Neural progenitor cell (in vitro differentiated cells): Measurements from ENCODE around the gene C16orf86. TPM values are rescaled to one million over a fixed set of nuclear protein-coding genes. Genes with fewer than 3 reads are reported as not detected.

Experiments used
- DNase-seq: peaks from one replicate; pipeline ENCODE4 v3.0.0-alpha.2; 2016; ENCODE audit warnings: low spot score
- H2AFZ ChIP-seq: fragments of 200-600 bp; sonication (generic); replicated peaks from 2 replicates; pipeline ENCODE4 v1.6.1; 2016; ENCODE audit warnings: antibody characterized with exemption
- H3F3A ChIP-seq: fragments of 200-600 bp; sonication (generic); 2 replicates; pipeline ENCODE4 v1.6.1; 2016; ENCODE audit warnings: antibody characterized with exemption, low read depth
- H3K27ac ChIP-seq: fragments of 200-600 bp; sonication (generic); 2 replicates; pipeline ENCODE4 v1.5.1; 2016; ENCODE audit warnings: mild to moderate bottlenecking
- H3K27me3 ChIP-seq: fragments of 200-600 bp; sonication (generic); 2 replicates; pipeline ENCODE4 v1.6.1; 2016; ENCODE audit warnings: mild to moderate bottlenecking, moderate library complexity
- H3K36me3 ChIP-seq: fragments of 200-600 bp; sonication (generic); 2 replicates; pipeline ENCODE4 v1.5.1; 2016
- H3K4me1 ChIP-seq: fragments of 200-600 bp; sonication (generic); 2 replicates; pipeline ENCODE4 v1.6.1; 2016; ENCODE audit warnings: mixed run types
- H3K4me2 ChIP-seq: fragments of 200-600 bp; sonication (generic); 2 replicates; pipeline ENCODE4 v1.6.1; 2016
- H3K4me3 ChIP-seq: fragments of 200-600 bp; sonication (generic); 2 replicates; pipeline ENCODE4 v1.5.1; 2016
- H3K79me2 ChIP-seq: fragments of 200-600 bp; sonication (generic); 2 replicates; pipeline ENCODE4 v1.6.1; 2016; ENCODE audit warnings: low read depth
- H3K9ac ChIP-seq: fragments of 200-600 bp; sonication (generic); 2 replicates; pipeline ENCODE4 v1.6.1; 2016
- H3K9me3 ChIP-seq: fragments of 200-600 bp; sonication (generic); 2 replicates; pipeline ENCODE4 v1.5.1; 2016; ENCODE audit warnings: low read depth
- H4K20me1 ChIP-seq: fragments of 200-600 bp; sonication (generic); 2 replicates; pipeline ENCODE4 v1.6.1; 2016; ENCODE audit warnings: low read depth
- H3K27ac Mint-ChIP-seq: 3 replicates; pipeline ENCODE4 v1.8.0; 2021; ENCODE audit warnings: mixed read lengths
- H3K27me3 Mint-ChIP-seq: 2 replicates; pipeline ENCODE4 v1.8.0; 2022; ENCODE audit warnings: low read depth, mild to moderate bottlenecking, inconsistent platforms, moderate library complexity, mixed read lengths; ENCODE audit not compliant: insufficient read depth
- H3K36me3 Mint-ChIP-seq: 3 replicates; pipeline ENCODE4 v1.8.0; 2021; ENCODE audit warnings: mixed read lengths
- H3K4me1 Mint-ChIP-seq: 3 replicates; pipeline ENCODE4 v1.8.0; 2021; ENCODE audit warnings: mixed read lengths
- H3K4me3 Mint-ChIP-seq: 3 replicates; pipeline ENCODE4 v1.8.0; 2021; ENCODE audit warnings: mild to moderate bottlenecking, moderate library complexity, mixed read lengths
- H3K9me3 Mint-ChIP-seq: 3 replicates; pipeline ENCODE4 v1.8.0; 2020; ENCODE audit warnings: mixed read lengths
- CTCF ChIP-seq: fragments of 200-600 bp; sonication (generic); IDR thresholded peaks from 2 replicates; pipeline ENCODE4 v1.5.1; 2017; ENCODE audit warnings: antibody characterized with exemption, mild to moderate bottlenecking
- EZH2 ChIP-seq: fragments of 200-600 bp; sonication (generic); IDR thresholded peaks from 2 replicates; pipeline ENCODE4 v1.6.1; 2017; ENCODE audit warnings: antibody characterized with exemption, mild to moderate bottlenecking, moderate library complexity
- EZH2phosphoT487 ChIP-seq: fragments of 200-600 bp; sonication (generic); IDR thresholded peaks from 2 replicates; pipeline ENCODE4 v1.6.1; 2017; ENCODE audit warnings: antibody characterized with exemption
- total RNA-seq: library from RNA; depleted of rRNA; stranded (reverse); fragments of >200 nt; gene quantifications from 2 replicates; pipeline ENCODE4 v1.2.3, GENCODE V29; 2015; ENCODE audit warnings: low replicate concordance

C16orf86 gene
- total RNA-seq, 1 donor from 2014 or later = 0.24 TPM

GRCh38 chr16:67659675-67660563, 6.7 kb upstream of the C16orf86 start, which contains the start of gene ACD:
Gene ACD, minus strand, starts transcription at chr16:67660260. Its CDS starts 40 bp downstream, at chr16:67660220.
- peaks cover 15% of the 10 kb centered on the region for H3K4me1 Mint-ChIP-seq
- Histone ChIP-seq H3K4me3 (peak within 1 kb of the TSS; percentile 77), H3K27me3 (peaks cover 7% of the 10 kb centered on the region), H3K4me2 (peak within 1 kb of the TSS; percentile 79), H4K20me1 (peaks cover 68% of the 10 kb centered on the region), H3K9ac (peak within 1 kb of the TSS; percentile 54), H3K9me3 (no peaks in the 10 kb centered on the region), H3K79me2 (peaks cover 8% of the 10 kb centered on the region), H3F3A (peaks cover 21% of the 10 kb centered on the region), H3K27ac (peak within 1 kb of the TSS; percentile 66), H3K36me3 (no peaks in the 10 kb centered on the region), H3K4me1 (peaks cover 8% of the 10 kb centered on the region), H2AFZ (peak within 1 kb of the TSS; percentile 92)
- peak; percentile 95 for DNase-seq
- peaks cover 8% of the 10 kb centered on the region for H3K36me3 Mint-ChIP-seq
- TF ChIP-seq EZH2phosphoT487 (no peak), CTCF (no peak), EZH2 (no peak)
- H3K4me3 Mint-ChIP-seq = peak within 1 kb of the TSS; percentile 94
- peaks cover 10% of the 10 kb centered on the region for H3K27me3 Mint-ChIP-seq
- H3K27ac Mint-ChIP-seq = no peak within 1 kb of the TSS
- no peaks in the 10 kb centered on the region for H3K9me3 Mint-ChIP-seq

DNA sequence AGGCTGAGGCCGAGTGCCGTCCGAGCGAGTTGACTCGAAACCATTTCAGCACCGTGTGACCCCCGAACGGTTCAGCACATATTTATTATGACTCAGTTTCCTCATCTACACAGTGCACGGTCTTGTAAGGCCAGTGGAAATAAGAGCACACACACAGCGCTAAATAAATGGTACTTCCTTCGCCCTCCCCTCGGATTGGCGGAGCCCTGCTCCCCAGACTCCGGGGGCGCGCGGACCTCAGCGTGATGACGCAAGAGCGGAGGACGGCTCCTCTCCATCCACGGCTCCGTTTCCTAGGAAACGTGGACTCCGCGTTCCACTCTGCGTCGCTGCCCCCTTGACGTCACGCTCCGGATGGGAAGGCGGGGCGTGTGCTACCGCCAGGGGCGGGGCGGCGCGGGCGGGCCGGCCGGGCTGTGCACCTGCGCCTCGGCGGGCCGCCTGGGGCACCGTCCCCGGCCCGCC, 6.0 kb upstream of the C16orf86 start, which contains the start of gene PARD6A:
Gene PARD6A (plus strand): TSS at position 397 of the 465 bp plus-strand sequence. CDS start 79 bp downstream, outside the sequence.
- Histone ChIP-seq H3K9ac (peak within 1 kb of the TSS; percentile 54), H3K27me3 (peaks cover 3% of the 10 kb centered on the region), H4K20me1 (peaks cover 71% of the 10 kb centered on the region), H3K36me3 (no peaks in the 10 kb centered on the region), H3K79me2 (peaks cover 8% of the 10 kb centered on the region), H3K4me2 (peak within 1 kb of the TSS; percentile 79), H3K4me3 (peak within 1 kb of the TSS; percentile 77), H3K4me1 (peaks cover 9% of the 10 kb centered on the region), H2AFZ (peak within 1 kb of the TSS; percentile 92), H3K9me3 (no peaks in the 10 kb centered on the region), H3K27ac (peak within 1 kb of the TSS; percentile 66), H3F3A (peaks cover 21% of the 10 kb centered on the region)
- DNase-seq = peak; percentile 100
- no peak within 1 kb of the TSS for H3K27ac Mint-ChIP-seq
- H3K4me1 Mint-ChIP-seq = peaks cover 21% of the 10 kb centered on the region
- peak within 1 kb of the TSS; percentile 94 for H3K4me3 Mint-ChIP-seq
- no peak for TF ChIP-seq EZH2phosphoT487
- no peak for TF ChIP-seq EZH2
- TF ChIP-seq CTCF = no peak
- no peaks in the 10 kb centered on the region for H3K9me3 Mint-ChIP-seq
- peaks cover 10% of the 10 kb centered on the region for H3K36me3 Mint-ChIP-seq
- peaks cover 3% of the 10 kb centered on the region for H3K27me3 Mint-ChIP-seq

DNA sequence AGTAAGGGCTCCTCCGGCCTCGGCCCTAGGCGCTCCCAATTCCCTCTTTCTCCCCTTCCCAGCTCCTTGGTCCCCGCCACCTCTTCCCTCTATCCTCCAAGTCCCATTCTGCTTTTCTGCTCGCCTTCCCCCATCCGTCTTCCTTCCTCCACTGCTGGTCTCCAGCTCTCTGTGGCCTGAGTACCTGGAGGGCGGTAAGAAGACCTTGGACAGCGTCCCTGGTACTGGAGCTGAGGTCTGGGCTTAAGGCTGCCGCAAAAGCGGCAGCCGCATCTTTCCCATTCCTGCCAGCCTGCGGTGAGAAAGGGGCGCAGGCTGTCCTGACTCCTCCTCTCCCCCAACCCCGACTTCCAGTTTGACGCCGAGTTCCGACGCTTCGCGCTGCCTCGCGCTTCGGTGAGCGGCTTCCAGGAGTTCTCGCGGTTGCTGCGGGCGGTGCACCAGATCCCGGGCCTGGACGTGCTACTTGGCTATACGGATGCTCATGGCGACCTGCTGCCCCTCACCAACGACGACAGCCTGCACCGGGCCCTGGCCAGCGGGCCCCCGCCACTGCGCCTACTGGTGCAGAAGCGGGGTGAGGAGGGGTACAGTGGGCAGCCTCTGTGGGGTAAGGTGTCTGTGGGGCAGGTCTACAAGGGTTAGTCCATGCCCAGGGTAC, 5.4 kb upstream of the C16orf86 start:
- Histone ChIP-seq H4K20me1 (peaks cover 68% of the 10 kb centered on the region), H3K4me3 (peak overlapping the region; percentile 77), H3K27ac (no peak overlapping the region), H3K27me3 (peaks cover 3% of the 10 kb centered on the region), H2AFZ (peak overlapping the region; percentile 72), H3K4me1 (peaks cover 13% of the 10 kb centered on the region), H3K36me3 (no peaks in the 10 kb centered on the region), H3K9ac (no peak overlapping the region), H3F3A (peaks cover 21% of the 10 kb centered on the region), H3K79me2 (peaks cover 8% of the 10 kb centered on the region), H3K9me3 (no peaks in the 10 kb centered on the region), H3K4me2 (peak overlapping the region; percentile 79)
- TF ChIP-seq EZH2 (no peak), EZH2phosphoT487 (no peak), CTCF (no peak)
- Mint-ChIP-seq H3K9me3 (no peaks in the 10 kb centered on the region), H3K36me3 (peaks cover 10% of the 10 kb centered on the region), H3K27ac (no peak overlapping the region), H3K4me3 (peak overlapping the region; percentile 94), H3K4me1 (peaks cover 24% of the 10 kb centered on the region), H3K27me3 (no peaks in the 10 kb centered on the region)
- DNase-seq = peak; percentile 90
